Measurements from ENCODE around the gene CHAMP1.

CHAMP1 gene

DNA sequence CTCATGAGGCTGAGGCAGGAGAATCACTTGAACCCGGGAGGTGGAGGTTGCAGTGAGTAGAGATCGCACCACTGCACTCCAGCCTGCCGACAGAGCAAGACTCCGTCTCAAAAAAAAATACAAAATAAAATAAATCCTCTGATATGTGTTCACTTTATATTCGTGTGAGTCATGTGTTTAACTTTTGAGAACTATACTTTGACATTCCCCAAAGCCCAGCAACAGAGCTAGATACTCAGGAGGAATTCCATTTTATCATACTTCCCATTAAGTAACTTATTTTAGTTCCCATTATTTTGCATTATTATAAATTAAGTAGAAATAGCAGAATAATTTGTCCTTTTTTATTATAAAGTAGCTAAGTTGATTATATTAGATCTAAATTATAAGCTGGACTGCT is 3.3 kb upstream of the CHAMP1 start:
- TF ChIP-seq CTCF (conservative IDR thresholded peaks at IDR 0.05; ENCODE audit: control insufficient read depth, insufficient read depth, low read depth, low read length) = no peak
- H3K4me3 ChIP-seq (ENCODE audit: control insufficient read depth, low read depth, low read length) = no peak overlapping the region
- DNase-seq (ENCODE audit: low read depth) = no peak

- TF ChIP-seq CTCF (conservative IDR thresholded peaks at IDR 0.05; ENCODE audit: control insufficient read depth, insufficient read depth, low read depth, low read length) = no peak
- H3K4me3 ChIP-seq (ENCODE audit: control insufficient read depth, low read depth, low read length) = no peak overlapping the region
- no peak for DNase-seq (ENCODE audit: low read depth)
Observed at GRCh38 chr13:114311387-114311786, 2.9 kb upstream of the CHAMP1 start.

- no peak overlapping the region for H3K4me3 ChIP-seq (ENCODE audit: control insufficient read depth, low read depth, low read length)
- peak; percentile 85 for DNase-seq (ENCODE audit: low read depth)
- TF ChIP-seq CTCF (conservative IDR thresholded peaks at IDR 0.05; ENCODE audit: control insufficient read depth, insufficient read depth, low read depth, low read length) = no peak
Observed at GRCh38 chr13:114311908-114312307, 2.4 kb upstream of the CHAMP1 start.

GRCh38 chr13:114313061-114313860 is 1.0 kb upstream of the CHAMP1 start:
- TF ChIP-seq CTCF (conservative IDR thresholded peaks at IDR 0.05; ENCODE audit: control insufficient read depth, insufficient read depth, low read depth, low read length) = no peak
- DNase-seq (ENCODE audit: low read depth) = peak; percentile 48
- peak overlapping the region; percentile 49 for H3K4me3 ChIP-seq (ENCODE audit: control insufficient read depth, low read depth, low read length)

- peak overlapping the region; percentile 82 for H3K4me3 ChIP-seq (ENCODE audit: control insufficient read depth, low read depth, low read length)
- DNase-seq (ENCODE audit: low read depth) = no peak
- no peak for TF ChIP-seq CTCF (conservative IDR thresholded peaks at IDR 0.05; ENCODE audit: control insufficient read depth, insufficient read depth, low read depth, low read length)
Observed at GRCh38 chr13:114315074-114315785, 927 bp downstream of the CHAMP1 start.

GRCh38 chr13:114318624-114319023 is 4.3 kb downstream of the CHAMP1 start:
- TF ChIP-seq CTCF (conservative IDR thresholded peaks at IDR 0.05; ENCODE audit: control insufficient read depth, insufficient read depth, low read depth, low read length) = no peak
- H3K4me3 ChIP-seq (ENCODE audit: control insufficient read depth, low read depth, low read length) = no peak overlapping the region
- DNase-seq (ENCODE audit: low read depth) = no peak

All from fibroblast of mammary gland (primary cell).